NCI-H1436 treated with DMSO at 0.1 percent for 48 hours (cell line): Measurements from ENCODE around the gene SF3B3.

Experiments used
- DNase-seq: peaks from one replicate; lab custom pipeline; 2025; lab: John Stamatoyannopoulos, UW

The SF3B3 gene

DNA sequence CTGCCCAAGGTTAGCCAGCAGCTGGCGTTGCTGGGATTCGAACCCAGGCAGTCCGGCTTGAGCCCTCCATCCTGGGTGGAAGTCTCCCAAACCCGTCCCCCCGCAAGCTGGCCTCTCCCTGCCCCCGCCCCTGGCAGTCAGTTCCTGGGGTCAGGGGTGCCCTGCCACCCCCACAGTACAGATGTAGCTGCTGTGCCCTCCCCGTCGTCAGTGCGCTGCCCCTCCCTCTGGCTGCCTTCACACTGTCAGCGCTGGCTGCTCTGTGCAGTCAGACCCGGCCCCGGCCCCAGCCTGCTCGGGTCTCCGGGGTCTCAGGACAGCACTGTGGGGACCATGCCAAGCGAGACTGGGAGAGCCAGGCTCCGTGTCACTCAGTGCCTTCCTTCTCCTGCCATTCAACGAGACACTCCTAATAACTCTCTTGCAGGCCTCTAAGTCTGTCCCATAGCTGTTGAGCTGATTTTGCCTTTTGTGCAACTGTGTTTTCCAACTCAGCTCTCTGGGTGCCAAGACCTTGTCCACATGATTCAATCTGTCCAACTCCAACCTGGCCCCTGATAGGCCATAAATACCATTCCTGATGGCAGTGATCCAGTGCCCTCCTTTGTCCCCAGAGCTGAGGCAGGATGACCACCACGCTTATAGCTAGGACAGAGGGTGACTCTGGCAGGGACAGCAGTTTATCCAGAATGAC is 67.3 kb downstream of the SF3B3 start:
- DNase-seq, result no peak

DNA sequence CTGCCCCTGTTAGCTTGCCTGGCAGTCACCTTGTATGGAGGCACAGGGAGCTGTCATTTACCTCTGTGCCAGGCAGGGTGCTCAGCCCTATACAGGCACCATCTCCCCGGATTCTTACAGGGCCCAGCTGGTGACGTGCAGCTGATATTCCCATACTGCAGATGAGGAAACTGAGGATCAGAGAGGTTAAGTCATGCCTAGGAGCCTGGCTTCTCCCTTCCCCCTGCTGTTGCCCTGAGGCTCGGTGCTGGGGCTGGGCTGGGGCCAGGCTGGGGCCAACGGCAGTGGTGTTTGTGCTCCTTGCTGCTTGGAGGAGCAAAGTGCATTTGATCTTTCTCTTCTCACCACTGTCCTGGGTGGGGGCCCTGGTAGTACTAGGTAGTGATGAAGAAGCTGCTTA is 68.0 kb downstream of the SF3B3 start:
- no peak for DNase-seq

DNA sequence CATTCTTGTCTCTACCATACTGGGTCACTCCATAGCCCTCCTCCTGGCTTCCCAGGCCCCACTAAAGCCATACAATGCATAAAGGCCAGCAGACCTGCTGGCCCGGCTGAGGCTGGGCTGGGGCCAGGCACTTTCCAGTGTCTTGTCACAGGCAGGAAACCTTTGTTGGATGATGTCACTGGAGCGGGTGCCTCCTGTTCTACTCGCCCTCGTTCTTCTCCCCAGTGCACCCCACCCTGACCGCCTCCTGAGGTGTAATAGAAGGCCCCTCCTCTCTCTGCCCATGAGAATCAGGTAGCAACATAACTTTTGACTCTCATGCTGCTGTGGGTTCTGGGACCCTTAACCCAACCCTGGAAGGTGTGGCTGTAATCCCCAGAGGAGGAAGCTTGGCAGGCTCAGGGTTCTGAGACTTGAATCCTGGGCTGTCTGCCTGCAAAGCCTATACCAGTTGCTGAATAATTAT is 68.5 kb downstream of the SF3B3 start:
- no peak for DNase-seq

DNA sequence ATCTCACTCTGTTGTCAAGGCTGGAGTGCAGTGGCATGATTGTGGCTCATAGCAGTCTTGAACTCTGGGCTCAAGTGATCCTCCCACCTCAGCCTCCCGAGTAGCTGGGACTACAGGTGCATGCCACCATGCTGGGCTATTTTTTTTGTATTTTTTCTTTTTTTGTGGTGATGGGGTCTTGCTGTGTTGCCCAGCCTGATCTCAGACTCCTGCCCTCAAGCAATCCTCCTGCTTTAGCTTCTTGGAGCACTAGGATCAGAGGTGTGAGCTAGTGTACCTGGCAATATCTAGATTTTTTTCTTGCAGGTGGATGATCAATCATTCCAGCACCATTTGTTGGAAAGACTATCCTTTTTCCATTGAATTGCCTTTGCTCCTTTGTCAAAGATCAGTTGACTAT is 69.9 kb downstream of the SF3B3 start:
- DNase-seq, result no peak

DNA sequence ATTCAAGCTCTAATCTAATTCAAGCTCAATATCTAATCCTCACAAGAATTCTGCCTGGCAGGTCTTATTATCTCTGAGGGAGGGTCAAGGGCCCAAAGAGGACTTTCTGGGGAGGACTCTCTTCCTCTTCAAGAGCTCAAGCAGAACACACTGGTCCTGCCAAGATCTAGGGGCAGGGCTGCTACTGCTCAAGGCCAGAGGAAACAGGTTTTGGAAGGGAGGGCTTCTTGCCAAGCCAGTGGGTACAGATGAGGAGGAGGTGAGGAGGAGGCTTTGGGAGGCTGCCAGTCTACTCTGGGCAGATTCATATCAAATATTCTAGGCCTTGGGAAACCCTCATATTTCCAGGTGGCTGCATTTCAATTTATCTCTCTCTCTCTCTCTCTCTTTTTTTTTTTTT is 71.0 kb downstream of the SF3B3 start:
- DNase-seq, result no peak

DNA sequence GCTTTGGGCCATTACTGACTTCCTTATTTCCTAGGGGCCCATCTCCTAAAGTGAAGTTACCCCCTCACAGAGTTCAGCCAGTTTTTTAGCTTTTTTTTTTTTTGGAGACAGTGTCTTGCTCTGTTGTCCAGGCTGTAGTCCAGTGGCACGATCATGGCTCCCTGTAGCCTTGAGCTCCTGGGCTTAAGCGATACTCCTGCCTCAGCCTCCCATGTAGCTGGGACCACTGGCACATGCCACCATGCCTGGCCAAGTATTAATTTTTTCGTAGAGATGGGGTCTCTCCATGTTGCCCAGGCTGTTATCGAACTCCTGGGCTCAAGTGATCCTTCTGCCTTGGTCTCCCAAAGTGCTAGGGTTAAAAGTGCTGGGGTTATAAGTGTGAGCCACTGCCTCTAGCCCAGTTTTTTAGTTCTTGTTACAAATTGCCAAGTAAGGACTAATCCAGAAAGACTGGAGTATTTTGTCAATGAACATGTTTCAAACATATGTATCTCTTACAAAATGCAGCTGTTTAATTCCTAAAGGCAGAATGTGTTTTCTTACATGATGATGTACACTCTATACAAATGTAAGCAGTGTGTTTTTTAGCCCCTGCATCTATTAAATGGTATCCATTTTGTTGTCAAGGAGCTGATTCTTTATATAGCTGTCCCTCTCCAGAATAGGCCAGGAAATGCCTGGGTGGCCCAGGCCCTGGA is 73.7 kb downstream of the SF3B3 start:
- DNase-seq, result no peak

DNA sequence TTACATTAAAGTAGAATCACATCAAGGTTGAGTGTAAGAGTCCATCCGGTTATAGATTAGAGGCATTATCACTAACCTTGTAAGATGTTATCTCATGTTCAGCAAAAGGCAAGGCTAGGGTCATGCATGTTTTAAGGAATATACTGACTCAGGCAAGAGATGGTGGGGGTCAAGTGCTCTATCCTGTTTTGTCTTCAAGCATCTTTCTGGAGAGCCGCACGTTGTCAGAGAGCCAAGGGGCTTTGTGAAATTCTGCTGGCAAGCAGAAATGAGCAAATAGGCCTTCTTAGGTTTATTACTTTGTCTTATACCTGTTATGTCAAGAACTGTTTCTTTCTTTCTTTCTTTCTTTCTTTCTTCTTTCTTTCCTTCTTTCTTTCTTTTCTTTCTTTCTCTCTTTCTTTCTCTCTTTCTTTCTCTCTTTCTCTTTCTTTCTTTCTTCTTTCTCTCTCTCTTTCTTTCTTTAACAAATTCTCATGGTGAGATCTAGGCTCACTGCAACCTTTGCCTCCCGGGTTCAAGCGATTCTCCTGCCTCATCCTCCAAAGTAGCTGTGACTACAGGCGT is 75.4 kb downstream of the SF3B3 start:
- no peak for DNase-seq

DNA sequence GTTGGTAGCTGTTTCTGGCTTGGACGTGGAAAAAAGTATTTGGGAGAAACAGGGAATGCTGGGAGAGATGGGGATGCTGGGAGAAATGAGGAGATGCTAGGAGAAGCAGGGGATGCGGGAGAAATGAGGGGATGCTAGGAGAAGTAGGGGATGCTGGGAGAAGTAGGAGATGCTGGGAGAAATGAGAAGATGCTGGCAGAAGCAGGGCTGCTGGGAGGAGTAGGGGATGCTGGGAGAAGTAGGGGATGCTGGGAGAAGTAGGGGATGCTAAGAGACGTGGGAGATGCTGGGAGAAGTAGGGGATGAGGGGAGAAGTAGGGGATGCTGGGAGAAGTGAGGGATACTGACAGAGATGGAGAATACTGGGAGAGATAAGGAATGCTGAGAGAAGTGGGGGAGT is 77.1 kb downstream of the SF3B3 start:
- no peak for DNase-seq

DNA sequence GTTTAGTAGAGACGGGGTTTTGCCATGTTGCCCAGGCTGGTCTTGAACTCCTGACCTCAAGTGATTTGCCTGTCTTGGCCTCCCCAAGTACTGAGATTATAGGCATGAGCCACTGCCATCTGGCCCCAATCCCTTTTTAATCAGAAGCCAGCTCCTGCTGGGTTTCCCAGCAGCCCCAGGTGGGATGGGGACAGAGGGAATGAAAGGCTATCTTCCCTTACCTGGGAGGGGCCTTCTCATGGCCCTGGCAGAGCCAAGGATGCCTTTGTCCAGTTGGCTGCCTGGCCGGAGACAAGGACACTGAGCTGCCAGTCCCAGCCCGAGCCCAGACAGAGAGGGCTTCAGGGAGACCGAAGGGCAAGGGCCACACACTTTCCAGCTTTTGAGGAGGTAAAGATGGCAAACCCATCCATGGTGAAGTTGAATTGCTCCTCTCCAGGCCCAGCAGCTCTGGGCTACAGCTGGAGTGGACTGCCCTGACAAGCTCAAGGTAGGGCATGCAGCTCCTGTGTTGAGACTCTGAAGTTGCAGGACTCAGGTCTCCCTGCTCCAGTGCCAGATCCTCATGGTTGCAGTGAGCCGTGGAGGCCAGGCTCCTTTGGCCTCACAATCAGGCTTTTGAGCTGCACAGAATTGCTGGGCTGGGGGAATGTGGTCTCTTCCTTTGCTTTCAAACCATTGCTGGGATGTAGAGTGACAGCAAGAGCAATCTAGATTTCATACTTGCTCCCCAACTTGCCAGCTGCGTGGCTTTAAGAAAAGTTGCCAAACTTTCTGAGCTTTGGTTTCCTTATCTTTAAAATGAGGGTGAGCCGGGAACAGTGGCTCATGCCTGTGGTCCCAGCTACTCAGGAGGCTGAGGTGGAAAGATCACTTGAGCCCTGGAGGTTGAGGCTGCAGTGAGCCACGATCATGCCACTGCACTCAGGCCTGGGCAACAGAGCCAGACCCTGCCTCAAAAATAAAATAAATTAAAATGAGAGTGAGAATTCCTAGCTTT is 78.3 kb downstream of the SF3B3 start:
- no peak for DNase-seq

DNA sequence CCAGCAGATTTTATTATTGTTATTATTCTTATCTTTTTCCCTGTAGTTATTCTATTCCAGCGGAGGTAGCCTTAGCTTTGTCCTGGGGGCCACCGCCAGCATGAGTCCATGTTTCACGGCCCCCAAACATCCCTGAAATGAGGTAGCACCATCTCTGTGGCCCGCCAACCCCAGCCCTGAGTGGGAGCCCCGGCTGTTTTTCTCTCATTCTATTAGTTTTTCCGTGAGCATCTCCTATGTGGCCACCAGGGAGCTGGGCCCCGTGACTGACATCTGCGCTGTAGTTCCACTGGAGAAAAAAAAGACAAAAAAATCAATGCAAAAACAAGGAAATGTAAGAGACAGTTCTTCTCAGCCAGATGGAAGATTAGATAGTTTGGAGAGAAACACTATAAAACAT is 79.2 kb downstream of the SF3B3 start:
- DNase-seq, result no peak

DNA sequence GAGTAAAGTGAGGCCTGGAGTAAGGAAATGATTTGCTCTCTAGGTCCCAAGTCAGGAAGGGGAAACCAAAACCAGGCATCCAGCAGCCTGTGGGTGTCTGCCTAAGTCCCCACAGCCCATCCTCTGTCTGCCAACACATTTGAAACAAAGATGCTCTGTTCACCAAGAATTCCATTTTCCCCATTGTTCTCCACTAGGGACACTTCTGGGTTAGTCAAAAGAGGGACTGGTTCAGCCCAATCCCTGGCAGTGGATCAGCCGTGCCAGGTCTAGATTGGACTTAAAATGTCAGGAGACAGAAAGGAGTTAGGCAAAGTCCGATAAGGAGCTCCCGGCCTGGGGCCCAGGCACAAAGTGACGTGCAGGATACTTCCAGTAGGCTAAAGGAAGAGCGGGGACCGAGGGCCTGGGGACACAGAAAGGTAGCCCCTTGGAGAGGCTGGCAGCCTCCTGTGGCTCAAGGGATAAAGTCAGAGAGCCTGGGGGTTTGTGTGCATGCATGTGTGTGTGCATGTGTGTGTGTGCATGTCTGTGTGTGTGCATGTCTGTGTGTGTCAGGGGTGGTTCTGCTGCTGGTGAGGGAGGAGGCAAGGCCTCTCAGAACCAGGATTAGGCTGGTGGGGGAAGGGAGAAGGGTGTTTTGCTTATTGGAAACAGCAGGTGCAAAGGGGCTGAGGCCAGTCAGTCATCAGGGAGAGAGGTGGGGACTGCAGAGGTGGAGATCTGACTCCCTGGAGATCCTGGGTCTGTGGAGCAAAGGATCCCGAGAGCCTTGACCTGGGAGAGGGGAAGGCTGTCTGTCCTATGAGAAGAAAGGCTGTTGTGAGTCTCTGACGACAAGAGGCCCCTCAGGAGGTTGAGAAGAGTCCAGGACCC is 81.0 kb downstream of the SF3B3 start:
- no peak for DNase-seq

DNA sequence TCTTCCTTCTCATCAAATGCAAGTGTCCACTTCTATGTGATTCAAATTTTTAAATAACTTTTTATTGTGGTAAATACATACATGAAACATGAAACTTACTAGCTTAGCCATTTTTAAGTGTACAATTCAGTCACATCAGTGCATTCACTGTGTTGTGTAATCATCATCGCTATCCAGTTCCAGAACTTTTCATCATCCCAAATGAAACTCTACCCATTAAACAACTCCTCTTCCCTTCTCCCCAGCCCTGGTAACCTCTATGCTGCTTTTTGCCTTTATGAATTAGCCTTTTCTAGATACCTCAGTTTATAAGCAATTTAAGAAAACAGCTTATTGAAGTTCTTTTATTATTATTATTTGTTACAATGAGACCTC is 81.7 kb downstream of the SF3B3 start:
- no peak for DNase-seq

DNA sequence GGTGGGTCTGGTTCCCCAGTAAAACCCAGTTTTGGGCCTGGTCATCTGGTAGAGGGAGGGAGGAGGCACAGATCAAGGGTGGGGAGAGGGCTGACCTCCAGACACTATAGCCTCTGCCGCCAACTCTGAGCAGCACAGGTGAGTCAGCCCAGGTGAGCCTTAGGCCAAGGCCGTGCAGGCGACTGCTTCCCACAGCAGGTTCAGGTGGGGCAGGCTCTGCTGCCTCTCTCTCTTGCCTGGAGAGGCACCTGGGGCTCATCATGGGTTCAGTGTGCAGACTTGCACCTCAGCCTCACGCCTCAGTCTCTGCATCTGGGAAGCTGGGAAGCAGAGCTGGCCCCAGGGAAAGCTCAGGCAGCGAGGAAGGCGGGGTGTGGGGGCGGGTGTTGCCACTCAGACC is 84.9 kb downstream of the SF3B3 start:
- no peak for DNase-seq

DNA sequence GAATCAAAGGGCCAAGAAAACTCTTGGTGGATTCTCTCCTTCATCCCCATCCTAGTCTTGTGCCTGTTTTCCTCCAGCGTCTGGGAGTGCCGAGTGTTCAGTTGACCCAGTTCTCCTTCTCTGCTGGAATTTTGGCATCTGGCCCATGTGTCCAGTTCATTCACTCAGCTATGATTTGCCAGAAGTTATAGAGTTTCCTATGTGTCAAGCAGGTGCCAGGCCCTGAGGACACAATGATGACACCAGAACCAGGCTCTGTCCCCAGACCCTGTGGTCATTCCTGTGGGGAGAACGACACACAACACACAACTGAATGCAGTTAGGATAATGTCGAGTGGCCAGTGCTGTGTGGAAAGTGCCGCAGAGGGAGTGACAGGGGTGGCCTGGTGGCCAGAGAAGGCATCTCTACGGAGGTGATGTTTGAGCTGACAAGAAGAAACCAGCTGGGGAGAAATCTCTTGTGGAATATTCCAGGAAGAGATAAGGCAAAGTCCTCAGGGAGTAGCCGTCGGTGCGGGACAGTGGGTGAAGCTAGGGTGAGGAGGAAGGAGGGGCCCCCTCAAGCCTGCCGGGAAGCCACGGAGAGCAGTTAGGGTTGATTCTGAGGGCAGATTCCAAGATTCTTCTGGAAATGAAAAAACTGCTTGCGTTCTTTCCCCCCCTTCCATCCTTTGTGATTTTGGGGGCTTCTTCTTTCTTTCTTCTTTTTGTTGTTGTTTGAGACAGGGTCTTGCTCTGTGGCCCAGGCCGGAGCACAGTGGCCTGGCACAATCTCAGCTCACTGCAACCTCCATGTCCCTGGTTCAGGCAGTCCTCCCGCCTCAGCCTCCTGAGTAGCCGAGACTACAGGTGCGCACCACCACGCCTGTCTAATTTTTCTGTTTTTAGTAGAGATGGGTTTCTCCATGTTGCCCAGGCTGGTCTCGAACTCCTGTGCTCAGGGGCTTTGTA is 86.9 kb downstream of the SF3B3 start:
- DNase-seq, result no peak

DNA sequence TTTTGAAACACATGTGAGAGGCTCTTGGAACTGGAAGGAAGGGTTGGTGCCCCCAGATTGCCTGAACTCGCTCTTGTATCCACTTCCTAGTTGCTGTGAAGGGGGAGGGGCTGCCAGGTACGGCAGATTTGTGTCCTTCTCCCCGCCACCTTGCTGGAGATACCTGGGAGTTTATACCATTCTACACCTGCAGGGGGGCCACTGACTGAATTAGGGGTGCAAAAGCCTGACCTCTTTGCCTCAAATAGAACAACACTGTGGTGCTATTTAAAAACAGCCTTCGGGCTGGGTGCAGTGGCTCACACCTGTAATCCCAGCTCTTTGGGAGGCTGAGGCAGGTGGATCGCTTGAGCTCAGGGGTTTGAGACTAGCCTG is 87.6 kb downstream of the SF3B3 start:
- no peak for DNase-seq

DNA sequence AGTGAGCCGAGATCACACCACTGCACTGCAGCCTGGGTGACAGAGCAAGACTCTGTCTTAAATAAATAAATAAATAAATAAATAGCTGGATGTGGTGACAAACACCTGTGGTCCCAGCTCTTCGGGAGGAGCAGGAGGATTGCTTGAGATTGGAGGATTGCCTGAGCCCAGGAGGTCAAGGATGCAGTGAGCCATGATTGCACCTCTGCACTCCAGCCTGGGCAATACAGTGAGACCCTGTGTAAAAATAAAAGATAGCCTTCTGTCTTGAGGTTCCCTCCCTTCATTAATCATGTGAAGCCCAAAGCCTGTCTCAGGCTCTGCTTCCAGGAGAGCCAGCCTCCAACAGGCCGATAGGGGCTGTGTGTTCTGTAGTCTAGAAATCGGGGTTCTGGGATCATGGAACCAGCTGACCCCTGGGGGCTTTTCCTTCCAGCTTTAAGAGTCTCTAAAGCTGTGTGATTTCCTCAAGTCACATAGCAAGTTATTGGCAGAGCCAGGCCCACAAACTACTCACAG is 88.2 kb downstream of the SF3B3 start:
- no peak for DNase-seq

DNA sequence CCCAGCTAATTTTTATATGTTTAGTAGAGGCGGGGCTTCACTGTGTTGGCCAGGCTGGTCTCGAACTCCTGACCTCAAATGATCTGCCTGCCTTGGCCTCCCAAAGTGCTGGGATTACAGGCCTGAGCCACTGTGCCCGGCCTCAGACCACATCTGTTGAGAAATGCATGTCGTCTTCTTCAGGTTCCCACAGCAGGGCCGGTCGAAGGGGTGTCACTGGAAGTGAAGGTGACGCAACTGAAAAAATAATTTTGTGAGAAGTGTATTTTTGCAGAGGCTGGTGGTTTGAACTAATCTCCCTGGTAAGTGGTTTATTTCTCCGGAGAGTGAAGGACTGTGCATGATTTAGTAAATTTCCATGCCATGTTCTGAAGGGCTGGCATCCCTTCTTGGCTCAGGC is 89.3 kb downstream of the SF3B3 start:
- DNase-seq, result no peak

DNA sequence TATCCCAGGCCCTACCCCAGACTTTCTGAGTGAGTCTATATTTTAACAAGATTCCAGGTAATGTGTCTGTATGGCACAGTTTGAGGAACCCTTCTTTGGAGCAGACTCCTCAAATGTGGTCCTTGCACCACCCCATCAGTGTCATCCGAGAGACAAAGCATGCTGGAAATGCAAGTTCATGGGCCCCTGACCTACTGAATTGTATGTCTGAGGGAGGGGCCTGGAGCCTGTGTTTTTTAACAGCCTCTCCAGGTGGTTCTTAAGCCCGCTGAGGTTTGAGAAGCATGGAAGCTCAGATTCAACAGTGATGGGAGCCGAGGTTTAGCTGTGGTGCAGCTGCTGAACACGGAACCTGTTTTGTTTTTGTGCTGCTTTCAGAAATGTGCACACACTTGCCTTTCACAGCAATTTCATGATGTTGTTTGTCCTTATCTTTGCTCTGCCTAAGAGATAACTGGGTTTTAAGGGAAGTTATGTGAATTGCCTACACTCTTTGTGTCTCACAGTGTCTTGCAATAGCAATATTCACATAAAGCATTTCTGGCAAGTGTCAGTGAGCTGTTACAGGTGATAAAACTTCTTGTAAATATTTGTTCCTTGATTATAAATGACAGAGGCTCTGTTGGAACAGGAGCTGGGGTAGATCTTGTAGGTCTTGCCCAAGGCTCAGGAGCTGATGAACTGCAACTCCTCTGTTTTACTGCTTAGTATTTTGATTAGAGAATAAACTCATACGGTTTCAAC is 90.8 kb downstream of the SF3B3 start:
- no peak for DNase-seq

DNA sequence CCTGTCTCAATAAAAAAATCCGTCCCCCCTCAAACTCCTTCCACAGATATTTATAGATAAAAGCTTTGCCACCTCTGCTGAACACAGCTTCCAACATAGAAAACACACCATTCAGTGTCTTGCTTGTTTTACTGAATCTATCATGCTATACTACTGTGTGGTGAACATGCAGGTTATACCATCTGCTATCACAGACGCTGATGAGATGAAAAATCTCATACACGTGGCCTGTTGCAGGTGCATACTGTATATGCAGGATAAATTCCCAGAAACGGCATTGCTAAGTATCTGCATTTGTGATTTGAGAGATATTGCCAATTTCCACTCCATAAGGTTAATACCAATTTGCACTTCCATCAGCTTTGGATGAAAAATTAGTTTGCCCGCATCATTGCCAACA is 92.3 kb downstream of the SF3B3 start:
- DNase-seq, result no peak
